SK-N-SH (cell line): Measurements from ENCODE around the gene PDE4B.

Experiments
- TF ChIP-seq, protein P1 (sequence below): fragments of 200-600 bp; sonication (generic); IDR thresholded peaks from 2 replicates; pipeline ENCODE4 v1.6.1; 2017; ENCODE audit warnings: antibody characterized with exemption, mild to moderate bottlenecking, moderate library complexity
- TF ChIP-seq, protein P2 (sequence below): IDR thresholded peaks from 2 replicates; pipeline ENCODE4 v1.6.1; 2012; ENCODE audit warnings: mild to moderate bottlenecking, low read depth, low read length, moderate library complexity

DNA sequence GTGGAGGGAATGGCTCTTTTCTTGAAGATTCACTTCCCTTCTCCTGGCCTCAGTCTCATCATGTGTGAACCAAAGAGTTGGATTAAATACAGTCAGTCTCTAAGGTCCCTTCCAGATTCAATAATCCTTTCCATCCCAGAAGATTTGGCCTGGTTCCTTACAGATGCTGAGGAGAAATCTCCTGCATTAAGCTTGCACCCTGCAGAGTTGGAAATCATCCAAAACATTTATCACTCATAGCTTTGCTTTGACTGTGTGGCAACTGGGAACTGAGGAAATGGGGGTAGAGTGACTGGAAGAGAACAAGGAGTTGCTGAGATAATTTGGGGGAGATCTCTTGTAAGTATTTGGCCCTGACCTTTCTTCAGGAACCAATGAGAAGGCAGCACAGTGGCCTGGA lies 520.7 kb downstream of the PDE4B start:
- TF ChIP-seq, protein P1, sequence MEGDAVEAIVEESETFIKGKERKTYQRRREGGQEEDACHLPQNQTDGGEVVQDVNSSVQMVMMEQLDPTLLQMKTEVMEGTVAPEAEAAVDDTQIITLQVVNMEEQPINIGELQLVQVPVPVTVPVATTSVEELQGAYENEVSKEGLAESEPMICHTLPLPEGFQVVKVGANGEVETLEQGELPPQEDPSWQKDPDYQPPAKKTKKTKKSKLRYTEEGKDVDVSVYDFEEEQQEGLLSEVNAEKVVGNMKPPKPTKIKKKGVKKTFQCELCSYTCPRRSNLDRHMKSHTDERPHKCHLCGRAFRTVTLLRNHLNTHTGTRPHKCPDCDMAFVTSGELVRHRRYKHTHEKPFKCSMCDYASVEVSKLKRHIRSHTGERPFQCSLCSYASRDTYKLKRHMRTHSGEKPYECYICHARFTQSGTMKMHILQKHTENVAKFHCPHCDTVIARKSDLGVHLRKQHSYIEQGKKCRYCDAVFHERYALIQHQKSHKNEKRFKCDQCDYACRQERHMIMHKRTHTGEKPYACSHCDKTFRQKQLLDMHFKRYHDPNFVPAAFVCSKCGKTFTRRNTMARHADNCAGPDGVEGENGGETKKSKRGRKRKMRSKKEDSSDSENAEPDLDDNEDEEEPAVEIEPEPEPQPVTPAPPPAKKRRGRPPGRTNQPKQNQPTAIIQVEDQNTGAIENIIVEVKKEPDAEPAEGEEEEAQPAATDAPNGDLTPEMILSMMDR, result no peak
- TF ChIP-seq, protein P2, sequence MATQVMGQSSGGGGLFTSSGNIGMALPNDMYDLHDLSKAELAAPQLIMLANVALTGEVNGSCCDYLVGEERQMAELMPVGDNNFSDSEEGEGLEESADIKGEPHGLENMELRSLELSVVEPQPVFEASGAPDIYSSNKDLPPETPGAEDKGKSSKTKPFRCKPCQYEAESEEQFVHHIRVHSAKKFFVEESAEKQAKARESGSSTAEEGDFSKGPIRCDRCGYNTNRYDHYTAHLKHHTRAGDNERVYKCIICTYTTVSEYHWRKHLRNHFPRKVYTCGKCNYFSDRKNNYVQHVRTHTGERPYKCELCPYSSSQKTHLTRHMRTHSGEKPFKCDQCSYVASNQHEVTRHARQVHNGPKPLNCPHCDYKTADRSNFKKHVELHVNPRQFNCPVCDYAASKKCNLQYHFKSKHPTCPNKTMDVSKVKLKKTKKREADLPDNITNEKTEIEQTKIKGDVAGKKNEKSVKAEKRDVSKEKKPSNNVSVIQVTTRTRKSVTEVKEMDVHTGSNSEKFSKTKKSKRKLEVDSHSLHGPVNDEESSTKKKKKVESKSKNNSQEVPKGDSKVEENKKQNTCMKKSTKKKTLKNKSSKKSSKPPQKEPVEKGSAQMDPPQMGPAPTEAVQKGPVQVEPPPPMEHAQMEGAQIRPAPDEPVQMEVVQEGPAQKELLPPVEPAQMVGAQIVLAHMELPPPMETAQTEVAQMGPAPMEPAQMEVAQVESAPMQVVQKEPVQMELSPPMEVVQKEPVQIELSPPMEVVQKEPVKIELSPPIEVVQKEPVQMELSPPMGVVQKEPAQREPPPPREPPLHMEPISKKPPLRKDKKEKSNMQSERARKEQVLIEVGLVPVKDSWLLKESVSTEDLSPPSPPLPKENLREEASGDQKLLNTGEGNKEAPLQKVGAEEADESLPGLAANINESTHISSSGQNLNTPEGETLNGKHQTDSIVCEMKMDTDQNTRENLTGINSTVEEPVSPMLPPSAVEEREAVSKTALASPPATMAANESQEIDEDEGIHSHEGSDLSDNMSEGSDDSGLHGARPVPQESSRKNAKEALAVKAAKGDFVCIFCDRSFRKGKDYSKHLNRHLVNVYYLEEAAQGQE, result no peak
